Measurements from ENCODE around the gene E2F4.

The E2F4 gene

DNA sequence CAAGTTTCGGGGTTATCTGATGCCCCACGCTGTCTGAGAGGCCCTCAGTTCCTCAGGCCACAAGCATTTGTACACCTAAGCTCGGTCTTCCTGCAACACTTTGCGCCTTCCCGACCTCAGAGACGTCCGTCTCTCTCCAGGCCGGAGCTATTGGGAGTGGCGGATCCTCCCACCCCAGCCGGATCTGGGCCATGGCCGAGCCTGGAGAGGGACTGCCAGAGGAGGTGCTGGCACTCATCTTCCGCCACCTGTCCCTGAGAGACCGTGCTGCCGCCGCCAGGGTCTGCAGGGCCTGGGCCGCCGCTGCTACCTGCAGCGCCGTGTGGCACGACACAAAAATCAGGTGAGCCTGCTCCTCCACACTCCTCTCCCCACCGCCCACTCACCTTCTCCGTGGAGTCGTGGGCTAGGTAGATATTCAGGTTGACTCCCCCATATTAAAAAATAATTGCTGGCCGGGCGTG lies 30.3 kb upstream of the E2F4 start:
- peaks cover 0 to 45% of the 10 kb centered on the region in 2 donors for H3K27me3 ChIP-seq
- intact Hi-C loops (cut with DNase I; ENCODE audit: low total_unique reads) = loop anchor here (5.0 kb wide), 1 partner anchor 279 kb away; the partner anchor contains the start of gene PDP2
- H3K36me3 ChIP-seq = no peaks in the 10 kb centered on the region
- no peak for DNase-seq
- TF ChIP-seq CTCF (IDR thresholded peaks at IDR 0.05) = no peak
- H3K4me1 ChIP-seq = peaks cover 4 to 72% (median 62%) of the 10 kb centered on the region in 4 donors
- H3K9me3 ChIP-seq = no peaks in the 10 kb centered on the region
- H3K4me3 ChIP-seq = peak overlapping the region in 1 of 2 donors; percentile 93
- H3K27ac ChIP-seq = no peak overlapping the region

GRCh38 chr16:67162506-67163163 lies 29.3 kb upstream of the E2F4 start:
- no peaks in the 10 kb centered on the region for H3K36me3 ChIP-seq
- peaks cover 0 to 45% of the 10 kb centered on the region in 2 donors for H3K27me3 ChIP-seq
- no peaks in the 10 kb centered on the region for H3K9me3 ChIP-seq
- DNase-seq = no peak
- intact Hi-C loops (cut with DNase I; ENCODE audit: low total_unique reads) = loop anchor here (5.0 kb wide), 1 partner anchor 280 kb away; the partner anchor contains the start of gene PDP2
- TF ChIP-seq CTCF (IDR thresholded peaks at IDR 0.05) = no peak
- H3K27ac ChIP-seq = peak overlapping the region; percentile 57 to 73
- peaks cover 4 to 72% (median 62%) of the 10 kb centered on the region in 4 donors for H3K4me1 ChIP-seq
- H3K4me3 ChIP-seq = peak overlapping the region; percentile 47 to 51

- DNase-seq = peak in 1 of 2 donors; percentile 86
- intact Hi-C loops (cut with DNase I; ENCODE audit: low total_unique reads) = loop anchor here (5.0 kb wide), 1 partner anchor 281 kb away; the partner anchor contains the start of gene PDP2
- peaks cover 0 to 45% of the 10 kb centered on the region in 2 donors for H3K27me3 ChIP-seq
- H3K36me3 ChIP-seq = no peaks in the 10 kb centered on the region
- no peak for TF ChIP-seq CTCF (IDR thresholded peaks at IDR 0.05)
- H3K4me3 ChIP-seq = peak overlapping the region; percentile 47 to 51
- H3K27ac ChIP-seq = peak overlapping the region; percentile 57 to 73
- H3K9me3 ChIP-seq = no peaks in the 10 kb centered on the region
- H3K4me1 ChIP-seq = peaks cover 4 to 71% (median 62%) of the 10 kb centered on the region in 4 donors
Measured at GRCh38 chr16:67163164-67163998, 28.6 kb upstream of the E2F4 start.

GRCh38 chr16:67163999-67164558 lies 27.9 kb upstream of the E2F4 start:
- no peaks in the 10 kb centered on the region for H3K36me3 ChIP-seq
- intact Hi-C loops (cut with DNase I; ENCODE audit: low total_unique reads) = loop anchor here (5.0 kb wide), 1 partner anchor 282 kb away; the partner anchor contains the start of gene PDP2
- H3K27me3 ChIP-seq = peaks cover 0 to 45% of the 10 kb centered on the region in 2 donors
- H3K9me3 ChIP-seq = no peaks in the 10 kb centered on the region
- H3K4me3 ChIP-seq = peak overlapping the region; percentile 47 to 51
- no peak for TF ChIP-seq CTCF (IDR thresholded peaks at IDR 0.05)
- peak overlapping the region; percentile 57 to 73 for H3K27ac ChIP-seq
- DNase-seq = no peak
- H3K4me1 ChIP-seq = peaks cover 4 to 71% (median 60%) of the 10 kb centered on the region in 4 donors

DNA sequence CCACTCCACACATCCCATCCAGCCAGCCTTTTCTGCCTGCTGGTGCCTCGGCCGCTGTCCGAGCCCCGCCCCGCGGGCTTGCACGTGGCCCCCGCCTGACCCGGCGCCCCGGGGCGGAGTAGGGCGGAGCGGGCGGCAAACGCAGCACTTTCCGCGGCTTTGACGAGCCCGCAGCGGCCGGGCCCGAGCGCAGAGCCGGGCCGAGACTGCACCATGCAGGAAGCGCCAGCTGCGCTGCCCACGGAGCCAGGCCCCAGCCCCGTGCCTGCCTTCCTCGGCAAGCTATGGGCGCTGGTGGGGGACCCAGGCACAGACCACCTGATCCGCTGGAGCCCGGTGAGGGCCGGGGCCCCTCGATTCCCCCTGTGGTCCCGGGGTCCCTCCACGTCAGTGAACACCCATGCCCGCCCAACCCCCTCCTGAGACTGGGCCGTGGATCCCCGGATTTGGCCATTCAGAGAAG lies 27.3 kb upstream of the E2F4 start, which contains the start of gene HSF4:
HSF4 (plus strand) TSS at position 147 of the 463 bp plus-strand sequence; CDS start at position 214, 67 bp downstream.
- peak; percentile 69 to 85 for DNase-seq
- peaks cover 4 to 73% (median 63%) of the 10 kb centered on the region in 4 donors for H3K4me1 ChIP-seq
- no peak for TF ChIP-seq CTCF (IDR thresholded peaks at IDR 0.05)
- H3K4me3 ChIP-seq = peak within 1 kb of the TSS; percentile 47 to 51
- H3K36me3 ChIP-seq = no peaks in the 10 kb centered on the region
- intact Hi-C loops (cut with DNase I; ENCODE audit: low total_unique reads) = loop anchor here (5.0 kb wide), 1 partner anchor 282 kb away; the partner anchor contains the start of gene PDP2
- H3K27me3 ChIP-seq = peaks cover 0 to 45% of the 10 kb centered on the region in 2 donors
- H3K9me3 ChIP-seq = no peaks in the 10 kb centered on the region
- peak within 1 kb of the TSS; percentile 57 to 73 for H3K27ac ChIP-seq
